TTC549 (cell line): ENCODE measurements around the gene SNX15.
"Not testable (repeated sequence)": the region's sequence is repeated elsewhere in the genome, so short reads cannot be mapped to it uniquely, and the experiment has no call there.

Source experiments
- FAIRE-seq: peaks from 2 replicates; lab custom pipeline; 2012; peaks lifted over from hg19 to GRCh38; lab: Jason Lieb, UNC

SNX15 gene, protein sequence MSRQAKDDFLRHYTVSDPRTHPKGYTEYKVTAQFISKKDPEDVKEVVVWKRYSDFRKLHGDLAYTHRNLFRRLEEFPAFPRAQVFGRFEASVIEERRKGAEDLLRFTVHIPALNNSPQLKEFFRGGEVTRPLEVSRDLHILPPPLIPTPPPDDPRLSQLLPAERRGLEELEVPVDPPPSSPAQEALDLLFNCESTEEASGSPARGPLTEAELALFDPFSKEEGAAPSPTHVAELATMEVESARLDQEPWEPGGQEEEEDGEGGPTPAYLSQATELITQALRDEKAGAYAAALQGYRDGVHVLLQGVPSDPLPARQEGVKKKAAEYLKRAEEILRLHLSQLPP

DNA sequence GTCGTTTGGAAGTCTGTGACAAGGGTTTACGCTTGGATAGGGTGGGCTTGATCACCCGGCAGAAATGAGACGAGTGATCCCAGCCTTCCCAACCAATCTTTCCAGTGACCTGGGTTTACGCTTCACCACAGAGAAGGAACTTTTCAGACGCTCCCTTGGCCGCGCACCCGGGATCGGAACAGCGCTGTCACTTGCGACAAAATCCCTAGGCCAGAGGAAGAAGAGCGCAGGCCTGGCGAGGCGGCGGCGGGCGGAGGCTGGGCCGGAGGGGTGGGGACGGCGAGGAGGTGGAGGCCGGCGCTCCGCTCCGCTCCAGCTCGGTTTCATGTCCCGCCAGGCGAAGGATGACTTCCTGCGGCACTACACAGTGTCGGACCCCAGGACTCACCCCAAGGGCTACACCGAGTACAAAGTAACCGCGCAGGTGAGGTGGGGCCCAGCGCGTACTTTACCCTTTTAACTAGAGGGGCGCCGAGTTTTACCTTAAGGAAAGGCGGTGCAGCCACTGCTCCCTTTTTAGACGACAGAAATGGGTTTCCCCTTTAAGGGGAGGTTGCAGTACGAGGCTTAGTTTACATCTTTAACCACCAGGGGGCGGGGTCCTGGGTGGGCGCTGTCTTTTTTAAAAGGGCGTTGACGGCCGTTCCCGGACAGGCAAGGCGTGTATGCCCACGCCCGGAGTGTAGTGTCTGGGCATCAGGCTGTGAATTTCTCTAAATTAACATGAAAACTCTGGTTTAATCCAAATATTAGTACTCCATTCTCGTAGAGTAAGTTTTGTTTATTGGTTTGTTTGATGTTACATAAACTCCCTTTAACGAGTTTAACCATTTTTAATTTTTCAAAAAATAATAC, at the start of gene SNX15:
Gene SNX15, plus strand, starts transcription at position 227 of the 855 bp plus-strand sequence. Its CDS starts 99 bp downstream, at position 326.
- no peak for FAIRE-seq

GRCh38 chr11:64983339-64983738, 43.9 kb upstream of the SNX15 start:
- FAIRE-seq = not testable (repeated sequence)

DNA sequence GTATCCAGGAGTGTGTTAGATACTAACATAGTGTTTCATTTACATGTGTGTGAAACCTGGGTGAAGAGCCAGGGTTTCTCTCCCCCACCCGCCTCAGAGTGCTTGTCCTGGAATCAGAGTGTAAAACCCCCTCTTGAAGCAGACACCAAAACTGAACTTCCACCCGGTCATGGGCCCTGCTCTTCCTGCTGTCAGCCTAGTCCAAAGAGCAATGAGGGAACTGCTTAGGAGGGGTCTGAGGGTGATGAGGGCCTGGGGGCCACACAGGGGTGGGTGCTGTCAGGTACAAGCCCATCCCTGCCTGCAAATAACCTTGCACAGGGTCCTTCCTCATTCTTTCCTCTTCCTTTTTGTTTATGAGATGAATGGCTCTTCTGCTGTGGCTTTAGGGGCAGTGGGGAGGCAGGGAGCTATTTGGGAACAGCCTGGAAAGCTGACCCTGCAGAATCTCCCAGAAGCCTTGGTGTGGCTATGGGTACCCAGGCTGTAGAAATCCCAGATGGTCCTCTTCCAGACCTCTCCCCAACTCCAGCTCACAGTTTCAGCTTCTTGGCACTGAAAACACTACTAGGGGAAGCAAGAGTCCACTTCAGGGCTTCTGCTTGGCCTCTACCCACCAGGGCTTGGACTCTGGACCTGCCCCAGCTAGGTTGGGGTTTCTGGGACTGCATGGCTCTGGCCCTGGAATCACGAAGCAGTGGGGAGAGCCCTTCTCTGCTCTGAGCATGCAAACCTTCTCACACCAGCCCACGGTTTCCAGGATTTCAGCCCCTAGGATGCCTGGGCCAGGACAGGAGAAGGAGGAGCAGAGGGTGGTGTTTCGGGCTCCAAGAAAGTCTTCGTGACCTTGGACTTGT, 39.0 kb upstream of the SNX15 start:
- no peak for FAIRE-seq

GRCh38 chr11:64989416-64989815, 37.8 kb upstream of the SNX15 start:
- no peak for FAIRE-seq

GRCh38 chr11:64990222-64990923, 36.9 kb upstream of the SNX15 start:
- FAIRE-seq = no peak

DNA sequence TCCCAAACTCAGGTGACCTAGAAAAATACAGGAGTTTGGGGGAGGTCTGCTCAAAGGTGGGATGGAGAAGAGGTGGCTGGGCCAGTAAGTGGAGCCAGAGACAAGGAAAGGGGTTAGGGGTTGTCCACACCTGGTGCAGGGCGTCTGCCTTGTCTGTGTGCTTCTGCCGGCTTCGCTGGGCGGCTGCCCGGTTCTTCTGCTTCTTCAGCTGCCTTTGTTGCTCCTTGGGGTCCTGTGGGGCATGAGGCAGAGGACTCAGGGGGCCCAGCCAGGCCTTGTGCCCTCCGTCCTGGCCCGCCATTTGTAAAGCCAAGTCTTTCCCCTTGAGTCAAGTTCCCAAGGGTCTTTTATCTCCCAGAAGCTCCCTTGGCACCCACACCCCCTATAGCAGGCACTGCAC, 32.9 kb upstream of the SNX15 start:
- no peak for FAIRE-seq

GRCh38 chr11:64996327-64996709, 30.9 kb upstream of the SNX15 start:
- FAIRE-seq = no peak

DNA sequence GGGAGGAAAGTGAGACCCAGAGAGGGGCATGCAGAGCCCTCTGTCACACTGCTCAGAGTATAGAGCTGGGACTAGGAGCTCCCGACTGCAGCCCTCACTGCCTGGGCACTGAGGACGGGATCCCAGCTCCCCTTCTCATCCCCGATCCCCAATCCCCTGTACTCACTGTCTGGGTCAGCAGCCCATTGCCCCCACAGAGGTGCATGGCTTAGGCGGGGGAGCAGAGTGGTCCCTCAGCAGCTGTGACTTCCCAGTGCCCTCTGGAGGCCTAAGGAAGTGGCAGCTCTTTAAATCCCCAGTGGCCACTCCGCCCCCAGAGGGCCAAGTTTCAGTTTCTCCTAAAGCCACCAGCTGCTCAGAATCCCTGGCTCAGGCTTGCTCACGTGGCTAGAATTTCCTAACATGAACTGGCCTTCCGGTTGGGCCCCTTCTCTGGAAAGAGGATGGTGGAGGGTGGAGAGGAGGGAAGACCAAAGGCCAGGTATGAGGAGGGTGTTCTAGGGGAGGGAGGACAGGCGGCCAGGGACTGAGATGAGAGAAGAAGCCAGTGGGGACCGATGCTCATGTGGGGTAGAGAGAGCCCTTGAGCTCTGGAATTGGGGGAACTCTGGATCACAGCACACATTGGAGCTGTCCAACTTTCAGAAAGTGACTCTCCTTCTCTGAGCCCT, 30.4 kb upstream of the SNX15 start, which contains the start of gene BATF2:
Gene BATF2, minus strand, starts transcription at position 262 of the 671 bp plus-strand sequence. Its CDS starts 57 bp downstream, at position 205.
- FAIRE-seq = no peak

- FAIRE-seq = no peak
Observed at GRCh38 chr11:64998141-64998540, 29.1 kb upstream of the SNX15 start.

DNA sequence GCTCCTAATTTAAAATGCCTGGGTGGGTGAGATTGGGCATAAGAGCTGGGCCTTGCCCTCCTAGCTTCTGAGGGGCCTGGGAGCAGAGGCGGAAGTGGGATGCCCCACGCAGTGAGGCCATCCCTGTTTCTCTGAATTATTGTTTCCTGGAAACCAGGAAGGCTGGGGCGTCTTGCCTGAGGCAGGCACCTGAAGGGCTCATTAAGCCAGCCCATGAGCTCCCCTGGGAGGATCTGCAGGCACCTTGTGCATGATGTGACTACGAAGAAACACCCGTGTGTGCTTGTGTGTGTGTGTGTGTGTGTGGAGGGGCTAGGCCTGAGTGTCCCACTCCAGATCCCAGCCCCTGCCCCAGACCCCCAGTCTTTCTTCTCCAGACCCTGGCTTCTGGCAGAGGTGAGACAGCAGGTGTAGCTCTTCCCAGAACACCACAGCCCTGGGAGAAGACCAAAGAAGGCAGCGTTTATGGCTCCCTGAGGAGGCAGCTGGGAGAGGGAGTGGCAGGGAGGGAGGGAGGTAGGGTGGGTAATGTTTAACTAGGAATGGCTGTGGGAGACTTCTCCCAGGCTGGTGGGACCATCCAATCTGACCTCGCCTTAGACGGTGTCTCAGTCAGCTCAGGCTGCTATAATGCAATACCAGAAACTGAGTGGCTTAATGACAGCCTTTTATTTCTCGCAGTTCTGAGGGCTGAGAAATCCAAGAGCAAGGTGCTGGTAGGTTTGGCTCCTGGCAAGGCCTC, 28.4 kb upstream of the SNX15 start:
- no peak for FAIRE-seq

DNA sequence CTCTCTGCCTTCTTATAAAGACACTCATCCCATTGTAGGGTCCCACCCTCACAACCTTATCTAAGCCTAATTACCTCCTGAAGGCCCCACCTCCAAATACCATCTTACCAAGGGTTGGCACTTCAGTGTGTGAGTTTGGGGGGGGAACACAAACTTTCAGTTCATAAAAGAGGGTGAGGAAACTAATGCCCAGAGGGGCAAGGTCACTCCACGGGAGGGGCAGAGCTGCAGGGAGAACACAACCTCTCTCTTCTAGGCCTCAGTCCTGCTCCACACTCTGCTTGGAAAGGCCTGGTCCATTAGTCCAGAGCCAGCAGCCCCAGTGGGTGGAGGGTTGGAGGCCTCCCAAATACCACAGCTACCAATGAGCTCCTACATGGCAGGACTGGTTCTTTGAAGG, 27.8 kb upstream of the SNX15 start:
- FAIRE-seq = no peak

DNA sequence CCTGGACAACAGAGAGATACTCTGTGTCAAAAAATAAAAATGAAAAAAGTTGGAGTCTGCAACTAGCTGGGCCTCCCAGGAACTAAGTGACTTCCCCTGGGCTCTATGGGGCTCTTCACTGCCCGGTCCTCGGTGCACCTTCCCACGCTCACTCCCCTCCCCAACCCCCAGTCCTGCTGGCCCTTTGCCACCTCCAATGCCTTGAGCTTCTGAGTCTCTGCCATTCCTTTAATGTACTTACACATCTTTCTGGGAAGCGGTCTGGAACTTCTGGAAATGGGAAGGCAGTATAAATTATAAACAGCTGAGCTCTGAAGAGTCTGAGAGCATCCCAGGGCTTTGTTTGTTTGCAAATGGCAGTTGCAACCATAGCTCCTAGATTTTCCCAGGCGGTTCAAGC, 24.5 kb upstream of the SNX15 start:
- no peak for FAIRE-seq

GRCh38 chr11:65003282-65003681, 24.0 kb upstream of the SNX15 start:
- FAIRE-seq = no peak

GRCh38 chr11:65003968-65004367, 23.3 kb upstream of the SNX15 start:
- not testable (repeated sequence) for FAIRE-seq

- no peak for FAIRE-seq
Observed at GRCh38 chr11:65008016-65008415, 19.2 kb upstream of the SNX15 start.

- FAIRE-seq = no peak
Observed at GRCh38 chr11:65008873-65009272, 18.4 kb upstream of the SNX15 start.

GRCh38 chr11:65013130-65013887, 13.9 kb upstream of the SNX15 start:
- FAIRE-seq = no peak

GRCh38 chr11:65013888-65014725, 13.1 kb upstream of the SNX15 start, which contains the start of gene ARL2:
Gene ARL2, plus strand, starts transcription at chr11:65014160. Its CDS starts 48 bp downstream, at chr11:65014208.
- no peak for FAIRE-seq
